Ovary (tissue), 3 donors: ENCODE data around the gene LITAF.

Experiments used
- POLR2A ChIP-seq: fragments of 450-650 bp; IDR thresholded peaks from one replicate; pipeline ENCODE4 v1.6.1; 2017; ENCODE audit warnings: antibody characterized with exemption, mild to moderate bottlenecking, moderate library complexity
- TF ChIP-seq, protein P1 (sequence below), 3 donors: fragments of 450-650 bp in 2 of 3; fragments of 200-600 bp in 1 of 3; IDR thresholded peaks; one replicate each; pipeline versions ENCODE4 v1.5.1 to v1.8.0; 2016 to 2022; ENCODE audit warnings: antibody characterized with exemption in 3 of 3, mild to moderate bottlenecking in 1 of 3
- donor health status: DM: no; HTN: no; CAD: no.

DNA sequence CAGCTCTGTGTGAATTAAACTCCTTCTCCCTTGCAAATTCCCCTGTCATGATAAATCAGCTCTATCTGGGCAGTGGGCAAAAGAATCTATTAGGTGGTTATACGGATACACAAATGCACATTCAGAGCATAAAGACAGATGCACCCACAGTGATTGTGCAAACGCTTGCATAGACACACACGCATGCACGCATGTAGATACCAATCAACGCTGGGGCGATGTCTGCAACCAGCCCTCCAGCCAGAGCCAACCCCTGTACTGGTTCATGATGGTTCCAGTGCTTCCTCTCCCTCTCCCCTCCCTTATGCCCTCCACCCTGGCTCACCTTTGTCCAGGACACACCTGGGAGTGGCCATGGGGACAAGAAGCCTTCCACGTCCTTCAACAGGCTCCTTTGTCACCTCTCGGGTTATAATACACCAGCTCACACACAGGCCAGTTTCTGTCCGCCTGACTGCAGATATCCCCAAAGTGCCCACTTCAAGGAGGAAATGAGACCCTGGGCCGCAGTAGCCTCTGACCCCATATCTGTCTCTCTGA, 48.5 kb upstream of the LITAF start:
- TF ChIP-seq, protein P1, sequence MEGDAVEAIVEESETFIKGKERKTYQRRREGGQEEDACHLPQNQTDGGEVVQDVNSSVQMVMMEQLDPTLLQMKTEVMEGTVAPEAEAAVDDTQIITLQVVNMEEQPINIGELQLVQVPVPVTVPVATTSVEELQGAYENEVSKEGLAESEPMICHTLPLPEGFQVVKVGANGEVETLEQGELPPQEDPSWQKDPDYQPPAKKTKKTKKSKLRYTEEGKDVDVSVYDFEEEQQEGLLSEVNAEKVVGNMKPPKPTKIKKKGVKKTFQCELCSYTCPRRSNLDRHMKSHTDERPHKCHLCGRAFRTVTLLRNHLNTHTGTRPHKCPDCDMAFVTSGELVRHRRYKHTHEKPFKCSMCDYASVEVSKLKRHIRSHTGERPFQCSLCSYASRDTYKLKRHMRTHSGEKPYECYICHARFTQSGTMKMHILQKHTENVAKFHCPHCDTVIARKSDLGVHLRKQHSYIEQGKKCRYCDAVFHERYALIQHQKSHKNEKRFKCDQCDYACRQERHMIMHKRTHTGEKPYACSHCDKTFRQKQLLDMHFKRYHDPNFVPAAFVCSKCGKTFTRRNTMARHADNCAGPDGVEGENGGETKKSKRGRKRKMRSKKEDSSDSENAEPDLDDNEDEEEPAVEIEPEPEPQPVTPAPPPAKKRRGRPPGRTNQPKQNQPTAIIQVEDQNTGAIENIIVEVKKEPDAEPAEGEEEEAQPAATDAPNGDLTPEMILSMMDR (IDR thresholded peaks at IDR 0.05), result no peak
- no peak for TF ChIP-seq POLR2A
